Stimulated activated CD4-positive, alpha-beta T cell treated with anti-CD3 and anti-CD28 coated beads, Interleukin-15, amount 100 ng/mL, for 48 hours (primary cell): ENCODE results near the gene PXYLP1.

ENCODE experiments used
- DNase-seq, 2 donors: peaks; one replicate each; pipeline ENCODE4 v3.0.0-alpha.2; 2020; ENCODE audit warnings: low read depth in 2 of 2

PXYLP1 gene

DNA sequence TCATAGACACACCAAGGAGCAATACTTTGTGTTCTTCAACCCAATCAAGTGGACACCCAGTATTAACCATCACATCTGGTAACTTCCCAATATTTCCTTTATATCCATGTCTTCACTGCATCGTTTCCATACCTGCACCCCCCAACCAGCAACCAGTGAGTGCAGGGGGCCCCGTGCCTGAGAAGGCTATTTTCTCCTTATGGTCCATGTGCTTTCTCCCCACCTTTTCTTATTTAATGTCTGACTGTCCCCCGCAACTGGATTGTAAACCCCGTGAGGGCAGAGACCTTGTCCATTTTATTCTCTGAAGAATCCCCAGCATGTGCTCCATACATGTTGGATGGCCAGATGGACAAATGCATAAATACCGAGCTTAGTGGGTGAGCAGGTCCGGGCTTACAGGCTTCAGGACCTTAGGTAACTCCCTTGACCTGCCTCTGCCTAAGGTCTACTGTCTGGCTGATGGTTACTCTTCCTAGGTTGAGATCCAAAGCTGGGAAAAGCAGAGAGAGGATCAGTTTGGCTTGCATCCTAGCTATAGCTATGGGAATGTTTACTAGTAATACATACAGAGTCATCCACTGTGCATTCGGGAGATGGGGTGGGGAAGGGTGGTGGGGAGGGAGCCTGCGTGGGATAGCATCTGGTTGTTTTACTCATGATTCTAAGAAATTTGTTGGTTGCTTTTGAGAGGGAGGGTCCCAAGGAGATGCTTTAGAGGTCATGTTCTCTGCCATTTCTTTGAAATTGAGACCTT is 41.5 kb downstream of the PXYLP1 start:
- DNase-seq, result no peak

DNA sequence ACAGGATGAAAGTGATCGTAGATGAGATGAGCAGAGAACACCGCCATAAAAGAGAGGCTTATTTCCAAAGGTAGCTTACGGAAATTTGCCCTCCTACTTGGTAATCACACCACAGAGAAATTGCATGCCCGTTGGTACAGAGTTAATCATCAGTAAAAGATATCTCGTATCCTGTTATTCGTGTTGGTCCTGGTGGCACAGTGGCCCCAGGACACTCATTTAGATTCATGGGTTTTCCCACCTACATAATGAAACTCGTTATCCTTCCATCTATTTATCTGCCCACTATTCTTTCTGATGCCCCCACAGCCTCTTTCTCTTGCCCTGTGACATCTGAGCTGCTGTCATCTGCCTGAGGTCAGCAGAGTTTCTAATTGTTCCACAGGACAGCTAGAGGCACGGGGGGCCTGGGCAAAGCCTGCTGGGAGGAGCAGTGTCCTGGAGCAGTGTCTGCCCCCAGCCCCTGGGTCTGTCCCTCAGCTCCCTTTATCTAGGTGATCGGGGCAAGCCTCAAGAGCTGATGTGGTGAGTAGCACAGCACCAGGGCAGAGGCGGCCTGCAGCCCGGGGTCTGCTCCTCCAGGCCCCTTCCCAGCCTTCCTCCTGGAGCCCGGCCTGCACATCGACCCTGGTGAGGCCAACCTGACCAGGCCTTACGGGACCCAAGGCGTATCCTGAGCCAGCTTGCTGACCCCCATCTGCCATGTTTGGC is 42.2 kb downstream of the PXYLP1 start:
- DNase-seq, result no peak

DNA sequence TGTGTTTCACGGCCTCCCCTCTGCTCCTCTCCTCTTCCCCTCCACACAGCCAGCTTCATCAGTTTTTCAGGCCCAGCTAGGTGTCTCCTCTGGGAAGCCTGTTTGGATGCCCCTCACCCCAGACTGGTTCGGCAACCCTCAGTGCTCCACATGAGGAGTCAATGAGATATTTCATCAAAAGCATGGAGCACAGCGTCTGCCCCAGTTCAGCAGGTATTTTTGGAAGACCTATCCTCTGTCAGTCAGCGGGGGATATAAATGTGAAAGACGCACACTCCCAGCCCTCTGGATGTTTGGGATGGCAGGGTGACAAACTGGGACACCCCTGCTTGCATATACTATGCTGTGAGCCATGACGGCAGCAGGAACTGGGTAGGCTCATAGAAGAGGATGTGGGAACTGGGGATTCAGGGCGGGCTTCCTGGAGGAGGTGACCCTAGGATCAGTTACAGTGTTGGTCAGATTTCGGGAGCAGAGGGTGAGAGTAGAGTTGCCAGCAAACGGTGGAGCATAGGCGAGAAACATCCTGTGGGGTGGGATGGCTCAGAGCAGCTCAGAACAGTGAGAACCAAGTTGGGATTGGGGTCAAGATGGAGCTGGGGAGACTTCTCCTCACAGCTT is 42.9 kb downstream of the PXYLP1 start:
- no peak for DNase-seq

DNA sequence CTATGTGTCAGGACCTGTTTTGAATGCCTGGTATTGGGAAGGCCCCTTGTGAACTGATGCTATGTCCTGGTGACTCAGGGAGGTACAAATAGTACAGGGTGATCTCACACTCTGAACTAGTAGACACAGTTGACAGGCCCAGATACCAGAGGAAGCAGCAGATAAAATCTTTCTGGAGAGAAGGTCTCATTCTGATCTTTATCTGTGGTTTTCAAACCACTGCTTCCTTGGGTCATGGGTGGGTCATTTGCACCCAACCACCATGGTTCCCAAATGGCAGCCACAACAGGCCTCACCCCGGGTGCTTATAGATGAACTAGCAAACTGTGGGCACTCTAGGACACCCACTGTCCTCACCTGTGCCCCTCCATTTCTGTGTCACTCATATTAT is 43.4 kb downstream of the PXYLP1 start:
- DNase-seq, result no peak

DNA sequence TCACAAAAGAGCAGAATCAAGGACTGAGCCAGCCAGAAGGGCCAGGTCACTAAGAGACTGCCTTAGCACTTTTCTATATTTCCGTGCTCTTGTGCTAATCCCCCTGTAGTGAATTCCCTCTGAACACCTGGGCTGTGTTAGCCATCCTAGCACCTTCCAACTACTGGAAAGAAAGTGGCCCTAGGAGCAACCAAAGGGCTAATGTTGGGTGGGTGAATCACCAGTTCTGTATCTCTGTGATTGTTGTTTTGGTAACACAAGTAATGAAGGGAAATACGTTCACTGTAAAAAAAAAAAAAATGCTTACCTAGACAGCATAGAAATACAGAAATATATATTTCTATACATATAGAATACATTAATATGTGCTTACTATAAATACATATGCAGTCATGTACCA is 43.9 kb downstream of the PXYLP1 start:
- no peak for DNase-seq

DNA sequence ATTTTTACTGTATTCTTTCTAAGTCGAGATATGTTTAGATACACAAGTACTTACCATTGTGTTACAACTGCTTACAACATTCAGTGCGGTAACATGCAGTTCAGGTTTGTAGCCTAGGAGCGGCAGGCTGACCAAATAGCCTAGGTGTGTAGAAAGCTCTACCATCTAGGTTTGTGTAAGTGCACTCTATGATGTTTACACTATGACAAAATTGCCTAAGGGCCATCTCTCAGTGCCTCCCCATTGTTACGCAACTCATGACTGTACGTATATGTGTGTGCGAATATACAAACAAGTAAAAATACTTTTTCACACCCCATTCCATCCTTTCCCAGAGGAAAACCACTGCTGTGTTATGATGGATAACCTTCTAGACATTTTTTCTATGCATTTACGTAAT is 44.3 kb downstream of the PXYLP1 start:
- no peak for DNase-seq

DNA sequence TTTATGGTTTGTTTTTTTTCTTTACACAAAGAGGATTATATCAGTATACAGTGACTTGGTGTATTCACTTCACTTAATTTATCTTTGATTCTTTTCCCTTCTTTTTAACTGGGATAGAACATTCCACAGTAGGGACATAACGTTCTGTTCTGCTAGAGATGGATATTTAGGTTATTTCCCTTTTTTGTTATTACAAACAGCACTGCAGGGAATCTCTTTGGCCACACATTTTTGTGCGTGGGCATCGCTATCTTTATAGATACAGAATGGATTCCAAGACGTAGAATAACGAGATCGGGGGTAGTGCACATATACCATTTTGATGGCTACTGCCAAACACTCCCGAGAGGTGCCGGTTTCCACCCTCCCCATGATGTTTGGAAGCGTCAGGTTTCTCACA is 44.8 kb downstream of the PXYLP1 start:
- no peak for DNase-seq

DNA sequence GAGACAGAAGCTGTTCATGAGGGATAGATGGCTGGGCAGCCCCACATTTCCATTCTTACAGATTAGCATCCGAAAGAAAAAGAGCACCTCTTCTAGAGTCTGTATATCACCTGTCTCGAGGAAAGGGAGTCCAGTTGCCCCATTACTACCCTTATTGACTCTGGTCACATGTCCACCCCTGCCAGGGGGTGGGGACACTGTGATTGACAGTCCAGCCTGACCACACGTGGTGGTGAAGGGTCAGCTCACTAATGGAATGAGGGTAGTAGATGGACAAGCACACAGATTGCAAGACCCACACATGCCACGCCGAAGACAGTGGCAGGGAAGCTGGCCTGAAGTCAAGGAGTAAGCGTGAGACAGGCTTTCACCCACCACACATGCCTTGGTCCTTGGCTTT is 45.8 kb downstream of the PXYLP1 start:
- no peak for DNase-seq

DNA sequence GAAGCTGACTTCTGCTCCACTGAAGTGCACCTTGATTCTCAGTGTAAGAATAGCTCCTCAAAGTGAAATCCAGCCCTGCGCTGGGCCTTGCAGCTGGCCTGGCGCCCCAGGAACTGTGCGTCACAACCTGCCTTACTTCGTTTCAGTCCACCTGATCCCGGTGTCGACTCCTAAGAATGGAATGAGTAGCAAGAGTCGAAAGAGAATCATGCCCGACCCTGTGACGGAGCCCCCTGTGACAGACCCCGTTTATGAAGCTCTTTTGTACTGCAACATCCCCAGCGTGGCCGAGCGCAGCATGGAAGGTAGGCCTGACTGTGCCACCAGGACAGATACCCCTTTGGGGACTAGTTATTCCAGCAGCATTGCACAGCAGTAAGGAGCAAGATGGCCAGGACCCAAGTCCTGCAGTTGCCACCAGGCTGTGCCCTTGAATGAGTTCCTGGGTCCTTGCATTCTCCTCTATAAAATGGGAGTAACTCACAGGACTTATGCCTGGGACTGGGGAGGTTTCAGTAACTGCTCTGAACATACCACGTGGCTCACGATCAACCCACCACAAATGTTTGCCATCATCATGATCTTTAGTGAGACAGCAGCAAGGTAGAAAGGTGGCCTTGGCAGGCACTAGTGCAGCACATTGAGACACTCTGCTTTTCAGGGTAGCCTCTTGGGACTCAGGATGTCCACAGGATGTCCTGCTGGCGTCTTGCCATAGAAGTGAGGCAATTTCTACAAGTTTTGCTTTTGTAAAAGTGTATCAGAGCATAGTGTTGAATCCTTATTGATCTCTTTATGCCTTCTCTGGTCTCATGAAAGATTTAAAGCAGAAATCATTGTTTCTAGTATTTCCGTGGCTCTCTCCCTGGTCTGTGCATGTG is 46.8 kb downstream of the PXYLP1 start:
- DNase-seq, result no peak

DNA sequence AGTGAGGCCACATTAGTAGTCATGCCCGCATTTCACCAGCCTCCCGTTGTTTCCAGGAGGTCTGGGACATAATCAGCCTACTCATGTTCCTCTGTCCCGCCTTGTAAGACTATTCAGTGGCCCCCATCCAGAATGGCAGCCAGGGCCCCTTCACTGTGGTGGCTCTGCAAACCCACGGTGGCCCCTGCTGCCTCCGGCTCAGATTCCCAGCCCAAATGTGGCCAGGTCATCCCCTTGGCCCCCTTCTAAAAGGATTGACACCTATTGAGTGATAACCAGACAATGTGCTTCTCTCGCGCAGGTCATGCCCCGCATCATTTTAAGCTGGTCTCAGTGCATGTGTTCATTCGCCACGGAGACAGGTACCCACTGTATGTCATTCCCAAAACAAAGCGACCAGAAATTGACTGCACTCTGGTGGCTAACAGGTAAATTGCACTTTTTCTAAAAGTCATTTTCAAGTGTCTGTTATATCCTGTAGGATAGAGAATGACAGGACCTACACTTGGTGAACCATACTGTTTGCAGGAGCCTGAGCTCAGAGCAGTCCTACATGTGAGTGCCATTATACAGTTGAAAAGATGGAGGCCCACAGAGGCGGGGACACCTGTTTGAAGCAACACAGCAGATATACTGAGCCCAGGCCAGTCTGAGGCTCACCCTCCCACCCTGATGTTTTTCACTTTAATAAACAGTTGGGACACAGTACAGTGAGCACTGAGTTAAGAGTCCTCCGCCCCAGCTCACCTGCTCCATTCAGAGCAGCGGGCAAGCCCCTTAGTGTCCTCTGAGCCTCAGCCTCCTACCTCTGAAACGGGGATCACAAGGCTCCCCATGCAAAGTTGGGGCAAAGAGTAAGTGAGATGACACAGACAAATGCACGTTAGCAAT is 47.7 kb downstream of the PXYLP1 start:
- DNase-seq, result no peak

DNA sequence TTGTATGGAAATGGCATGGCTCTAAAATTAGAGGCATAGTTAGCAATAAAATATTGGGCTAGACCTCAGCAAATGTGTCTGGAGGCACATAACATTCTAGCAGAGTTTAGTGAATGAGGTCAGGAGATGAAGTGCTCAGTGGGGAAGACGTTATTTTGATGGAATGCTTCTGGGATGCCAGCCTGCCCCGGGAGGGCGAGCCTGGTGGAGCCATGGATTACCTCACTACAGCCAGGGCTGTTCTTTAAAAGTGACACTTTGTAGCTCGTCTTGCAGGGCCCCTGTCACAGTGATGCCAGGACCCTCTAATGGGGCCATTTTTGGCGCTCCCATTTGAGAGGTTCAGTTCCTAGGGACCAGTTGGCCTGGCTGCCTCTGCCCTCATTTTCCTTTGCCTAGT is 48.5 kb downstream of the PXYLP1 start:
- DNase-seq, result no peak

DNA sequence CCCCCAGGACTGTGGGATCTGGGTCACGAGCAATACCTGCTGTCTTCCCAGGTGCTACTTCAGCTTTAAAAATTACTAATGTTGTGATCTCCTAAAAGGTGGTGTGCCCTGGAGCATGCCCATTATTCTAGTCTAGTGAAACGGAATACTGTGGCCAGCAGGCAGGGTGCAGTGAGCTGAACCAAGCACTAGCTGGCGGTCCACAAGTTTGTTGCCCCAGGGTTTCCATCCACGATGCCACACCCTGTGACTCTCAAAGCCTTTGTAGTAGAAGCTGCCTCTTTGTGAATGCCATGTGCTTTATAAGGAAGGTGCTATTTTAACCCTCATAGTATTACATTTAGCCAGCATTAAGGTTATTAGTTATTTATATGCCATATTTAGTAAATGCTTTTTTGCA is 49.1 kb downstream of the PXYLP1 start:
- DNase-seq, result no peak

DNA sequence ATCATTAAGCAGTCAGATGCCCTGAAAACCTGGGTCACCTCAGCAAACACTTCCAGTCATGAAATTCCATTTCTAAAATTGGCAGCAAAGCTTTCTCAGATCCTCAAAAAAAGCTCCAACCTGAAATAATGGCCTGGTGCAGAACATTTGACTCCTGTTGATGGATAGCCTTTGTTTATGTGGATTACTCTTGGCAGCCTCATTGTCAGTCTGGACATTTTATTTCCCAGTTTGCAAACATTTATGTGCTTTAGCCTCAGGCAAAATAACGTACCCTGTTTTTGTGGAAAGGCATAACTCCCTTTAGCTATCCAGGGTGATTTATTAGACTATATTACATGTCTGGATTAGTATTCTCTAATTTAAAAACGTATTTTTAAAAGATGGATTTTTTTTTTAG is 53.9 kb downstream of the PXYLP1 start:
- DNase-seq, result no peak

DNA sequence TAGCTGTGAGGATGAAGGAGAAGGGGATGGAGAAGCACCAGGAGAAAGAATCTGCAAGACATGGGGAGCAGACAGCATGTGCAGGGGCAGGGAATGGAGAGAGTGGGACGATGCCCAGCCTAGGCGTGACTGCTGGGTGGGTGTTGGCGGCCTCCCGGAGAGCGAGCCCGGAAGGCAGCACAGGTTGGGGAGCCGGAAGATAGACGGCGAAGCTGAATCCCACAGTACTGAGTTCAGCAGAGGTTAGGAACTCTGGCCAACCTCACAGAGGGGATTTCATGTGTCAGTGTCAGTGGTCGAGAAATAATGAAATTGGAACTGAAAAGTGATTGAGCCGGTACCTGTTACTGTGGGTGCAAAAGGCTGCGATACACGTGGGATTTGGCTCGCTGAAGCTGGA is 55.2 kb downstream of the PXYLP1 start:
- DNase-seq, result no peak

DNA sequence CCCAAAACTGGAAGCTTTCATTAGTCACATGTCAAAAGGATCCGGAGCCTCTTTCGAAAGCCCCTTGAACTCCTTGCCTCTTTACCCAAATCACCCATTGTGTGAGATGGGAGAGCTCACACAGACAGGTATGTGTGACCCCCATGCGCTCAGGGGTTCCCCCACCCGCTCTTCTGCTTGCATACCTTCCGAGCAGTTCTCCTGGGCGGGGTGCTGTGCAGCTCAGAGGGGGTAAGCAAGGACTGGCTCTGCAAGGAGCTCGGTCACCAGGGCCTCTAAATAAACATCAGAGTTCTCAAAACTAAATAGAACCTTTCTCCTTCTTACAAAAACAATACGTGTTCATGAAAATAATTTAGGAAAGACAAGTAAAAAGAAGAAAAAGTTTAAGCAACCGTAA is 55.7 kb downstream of the PXYLP1 start:
- no peak for DNase-seq

DNA sequence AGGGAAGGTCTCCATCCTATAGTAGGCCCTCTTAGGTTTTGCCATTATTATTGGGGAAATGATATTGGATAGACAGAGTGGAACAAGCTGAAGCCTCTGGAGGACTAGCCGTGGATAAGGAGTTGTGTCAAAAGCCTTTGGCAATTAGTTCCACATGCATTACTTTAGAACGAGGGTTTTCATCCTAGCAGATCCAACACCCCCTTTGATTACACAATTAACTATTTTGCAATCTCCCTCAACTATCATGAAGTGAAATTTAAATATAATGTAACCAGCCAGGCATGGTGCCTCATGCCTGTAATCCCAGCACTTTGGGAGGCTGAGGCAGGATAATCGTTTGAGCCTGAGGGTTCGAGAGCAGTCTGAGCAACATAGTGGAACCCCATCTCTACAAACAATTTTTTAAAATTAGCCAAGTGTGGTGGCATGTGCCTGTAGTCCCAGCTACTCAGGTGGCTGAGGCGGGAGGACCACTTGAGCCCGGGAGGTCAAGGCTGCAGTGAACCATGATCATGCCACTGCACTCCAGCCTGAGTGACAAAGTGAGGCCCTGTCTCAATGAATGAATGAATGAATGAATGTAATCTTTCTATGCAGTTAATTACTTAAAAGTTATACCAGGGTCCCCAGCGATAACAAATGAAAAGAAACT is 56.8 kb downstream of the PXYLP1 start:
- DNase-seq, result no peak

DNA sequence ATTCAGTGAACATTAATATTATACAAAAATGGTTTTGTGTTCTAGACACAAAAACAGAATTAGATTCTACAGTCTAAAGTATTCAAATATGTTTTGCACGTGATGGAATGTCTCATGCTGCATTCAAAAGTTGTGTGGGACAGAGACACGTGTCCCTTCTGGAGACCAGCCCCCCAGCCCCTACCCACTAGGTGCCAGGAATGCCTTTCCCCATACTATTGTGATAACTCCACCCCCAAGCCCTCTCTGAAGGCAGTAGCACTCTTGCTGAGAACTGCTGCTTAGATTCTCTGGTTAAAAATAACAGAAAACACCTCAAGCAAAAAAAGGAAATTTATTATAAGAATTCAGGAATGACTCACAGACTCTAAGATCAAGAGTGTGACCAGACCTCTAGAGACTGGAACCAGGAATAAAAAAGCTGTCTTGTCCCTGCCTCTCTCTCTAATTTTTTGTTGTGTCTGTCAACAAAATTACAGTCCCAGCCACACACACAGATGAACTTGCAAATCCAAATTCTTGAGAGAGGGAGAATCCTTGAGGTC is 57.7 kb downstream of the PXYLP1 start:
- no peak for DNase-seq

DNA sequence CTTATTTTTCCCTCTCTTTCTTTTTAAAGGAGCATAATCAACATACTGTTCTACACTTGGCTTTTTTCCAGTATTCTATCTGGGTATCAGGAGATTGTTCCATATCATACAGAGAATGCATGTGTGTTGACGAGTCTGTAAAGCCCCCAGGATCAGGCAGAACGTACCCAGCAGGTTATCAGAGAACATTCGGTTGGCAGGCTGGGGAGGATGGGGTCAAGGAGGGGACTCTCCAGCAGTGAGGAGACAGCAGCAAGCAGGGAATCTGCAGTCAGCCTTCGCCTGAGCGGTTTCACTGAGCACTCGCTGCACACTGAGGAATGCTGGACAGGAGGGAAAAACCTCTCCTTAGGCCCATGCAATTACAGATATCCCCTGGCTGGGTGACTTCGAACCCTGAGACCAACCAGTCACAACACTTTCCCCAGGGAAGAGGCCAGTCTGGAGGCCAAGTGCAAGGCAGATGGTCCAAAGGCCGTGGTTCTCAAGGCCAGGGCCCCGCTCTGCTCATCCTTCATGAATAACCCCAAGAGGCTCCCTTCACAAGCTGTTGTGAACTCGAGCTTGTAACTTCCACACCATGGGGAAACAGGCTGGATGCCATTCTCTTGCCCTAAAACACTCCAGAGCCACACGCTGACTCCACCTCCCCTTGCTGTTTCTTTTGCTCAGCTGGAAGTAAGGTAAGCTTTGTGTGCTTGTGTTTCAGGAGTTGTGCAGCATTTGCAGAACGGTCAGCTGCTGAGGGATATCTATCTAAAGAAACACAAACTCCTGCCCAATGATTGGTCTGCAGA is 60.1 kb downstream of the PXYLP1 start:
- DNase-seq, result no peak

DNA sequence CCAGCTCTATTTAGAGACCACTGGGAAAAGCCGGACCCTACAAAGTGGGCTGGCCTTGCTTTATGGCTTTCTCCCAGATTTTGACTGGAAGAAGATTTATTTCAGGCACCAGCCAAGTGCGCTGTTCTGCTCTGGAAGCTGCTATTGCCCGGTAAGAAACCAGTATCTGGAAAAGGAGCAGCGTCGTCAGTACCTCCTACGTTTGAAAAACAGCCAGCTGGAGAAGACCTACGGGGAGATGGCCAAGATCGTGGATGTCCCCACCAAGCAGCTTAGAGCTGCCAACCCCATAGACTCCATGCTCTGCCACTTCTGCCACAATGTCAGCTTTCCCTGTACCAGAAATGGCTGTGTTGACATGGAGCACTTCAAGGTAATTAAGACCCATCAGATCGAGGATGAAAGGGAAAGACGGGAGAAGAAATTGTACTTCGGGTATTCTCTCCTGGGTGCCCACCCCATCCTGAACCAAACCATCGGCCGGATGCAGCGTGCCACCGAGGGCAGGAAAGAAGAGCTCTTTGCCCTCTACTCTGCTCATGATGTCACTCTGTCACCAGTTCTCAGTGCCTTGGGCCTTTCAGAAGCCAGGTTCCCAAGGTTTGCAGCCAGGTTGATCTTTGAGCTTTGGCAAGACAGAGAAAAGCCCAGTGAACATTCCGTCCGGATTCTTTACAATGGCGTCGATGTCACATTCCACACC is 60.9 kb downstream of the PXYLP1 start:
- no peak for DNase-seq
